Measurements from ENCODE around the gene PSMC1.
A peak's percentile ranks its signal among the peaks of the same experiment; 100 is the strongest.

Gene PSMC1

DNA sequence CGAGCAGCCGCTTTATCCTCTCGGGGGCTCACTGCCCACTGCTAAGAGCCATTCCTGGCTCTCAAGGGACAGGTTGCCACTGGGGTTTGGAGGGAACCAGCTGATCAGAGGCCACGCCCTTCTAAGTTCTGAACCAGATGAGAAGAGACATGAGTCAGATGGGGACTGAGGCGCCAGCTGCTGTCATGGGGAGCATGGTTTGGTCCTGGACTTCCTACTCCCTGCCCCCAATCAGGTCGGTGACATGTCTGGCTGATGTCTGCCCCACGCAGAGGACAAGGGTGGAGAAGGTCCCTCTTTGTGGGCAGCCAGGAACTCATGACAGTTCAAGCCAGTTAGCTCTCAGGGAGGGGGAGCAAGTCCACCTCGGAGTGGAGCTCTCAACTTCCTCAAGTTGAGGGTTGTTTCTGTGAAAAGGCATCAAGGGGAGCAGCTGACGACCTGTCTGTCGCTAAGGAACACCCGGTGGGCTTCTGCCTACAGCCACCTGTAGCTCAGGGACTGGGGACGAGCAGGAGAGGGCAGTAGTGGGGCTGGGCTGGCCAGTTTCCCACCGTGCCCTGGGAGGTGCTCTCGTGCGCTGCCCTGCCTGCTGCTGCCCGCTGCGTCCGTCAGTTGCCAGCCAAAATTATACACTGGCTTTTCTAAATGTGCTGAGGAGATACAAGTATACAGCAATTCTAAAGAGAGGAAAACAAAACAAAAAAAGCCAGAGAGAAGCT, 20.5 kb downstream of the PSMC1 start:
- TF ChIP-seq CTCF (IDR thresholded peaks at IDR 0.05; ENCODE audit: low read depth, low read length): no peak

DNA sequence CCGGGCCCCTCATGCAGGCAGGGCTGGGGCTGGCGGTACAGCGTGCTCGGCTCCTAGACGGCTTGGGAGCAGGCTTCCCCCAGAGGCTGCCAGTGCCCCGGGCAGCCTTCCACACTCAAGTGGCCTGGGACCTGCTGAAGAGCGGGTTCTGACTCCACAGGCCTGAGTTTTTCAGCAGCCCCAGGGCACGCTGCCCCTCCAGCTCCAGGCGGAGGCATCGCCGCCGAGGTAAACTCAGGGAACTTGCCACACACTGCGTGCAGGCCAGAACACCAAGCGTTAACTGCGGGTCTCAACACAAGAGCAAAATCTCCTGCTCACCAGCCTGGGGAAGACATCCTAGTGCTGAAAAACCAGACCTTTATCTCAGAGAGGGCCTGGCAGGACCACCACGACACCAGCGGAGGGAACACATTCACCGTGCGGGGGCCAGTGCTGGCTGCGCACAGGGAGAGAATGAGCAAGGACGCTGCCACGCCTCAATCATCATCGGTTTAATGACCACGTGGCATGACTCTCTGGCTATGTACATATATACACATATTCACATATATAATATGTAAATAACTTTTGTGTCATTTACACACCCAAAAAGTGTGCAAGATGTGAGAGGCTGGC, 21.3 kb downstream of the PSMC1 start:
- no peak for TF ChIP-seq CTCF (IDR thresholded peaks at IDR 0.05; ENCODE audit: low read depth, low read length)
- no peak overlapping the region for H3K4me3 ChIP-seq (ENCODE audit: low read depth, low read length)

More for the DNA sequence above, 20.5 kb downstream of the PSMC1 start:
- H3K4me3 ChIP-seq (ENCODE audit: low read depth, low read length): no peak overlapping the region

DNA sequence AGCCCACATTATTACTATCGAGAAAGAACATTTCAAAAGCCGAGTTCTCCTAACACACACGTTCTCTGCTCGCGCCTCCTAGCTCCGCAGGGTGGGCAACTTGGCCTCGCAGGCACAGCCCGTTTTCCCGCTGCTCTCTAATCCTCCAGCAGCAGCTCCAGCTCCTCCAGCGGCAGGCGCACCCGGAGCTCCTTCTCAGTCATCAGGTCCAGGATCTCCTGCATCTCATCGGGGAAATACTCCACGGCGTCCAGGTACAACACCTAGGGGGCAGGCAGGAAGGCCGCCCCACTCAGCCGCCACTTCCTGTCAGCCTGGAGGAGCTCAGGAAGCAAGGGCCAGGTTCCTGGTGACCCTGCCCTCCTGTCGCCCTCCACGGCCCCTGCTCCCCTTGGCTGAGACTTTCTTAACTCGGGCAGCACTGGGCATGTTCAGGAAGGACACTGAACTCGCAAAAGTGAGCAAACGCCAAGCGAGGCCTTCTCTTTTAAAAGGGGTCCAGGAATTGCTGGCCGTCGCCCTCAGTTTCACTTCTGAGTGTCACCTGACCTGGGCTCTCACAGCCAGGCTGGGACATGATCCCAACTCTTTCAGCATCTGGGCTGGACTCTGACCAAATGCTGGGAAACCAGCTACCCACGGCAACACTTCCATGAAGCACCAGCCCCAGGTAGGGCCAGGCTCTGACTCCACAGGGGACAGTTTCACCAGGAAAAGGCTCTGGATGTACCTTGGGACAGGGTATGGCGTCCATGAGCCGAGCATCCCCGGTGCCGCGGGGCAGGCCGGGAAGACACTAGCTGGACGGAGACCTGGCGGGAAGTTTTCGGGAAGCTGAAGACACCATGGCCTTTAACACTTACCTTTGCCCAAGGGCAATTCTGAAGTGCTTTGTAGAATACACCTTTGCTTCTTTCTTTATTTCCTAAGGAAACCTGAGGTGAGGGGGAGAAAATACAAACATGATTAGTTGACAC, 22.1 kb downstream of the PSMC1 start:
- H3K4me3 ChIP-seq (ENCODE audit: low read depth, low read length): no peak overlapping the region
- no peak for TF ChIP-seq CTCF (IDR thresholded peaks at IDR 0.05; ENCODE audit: low read depth, low read length)

DNA sequence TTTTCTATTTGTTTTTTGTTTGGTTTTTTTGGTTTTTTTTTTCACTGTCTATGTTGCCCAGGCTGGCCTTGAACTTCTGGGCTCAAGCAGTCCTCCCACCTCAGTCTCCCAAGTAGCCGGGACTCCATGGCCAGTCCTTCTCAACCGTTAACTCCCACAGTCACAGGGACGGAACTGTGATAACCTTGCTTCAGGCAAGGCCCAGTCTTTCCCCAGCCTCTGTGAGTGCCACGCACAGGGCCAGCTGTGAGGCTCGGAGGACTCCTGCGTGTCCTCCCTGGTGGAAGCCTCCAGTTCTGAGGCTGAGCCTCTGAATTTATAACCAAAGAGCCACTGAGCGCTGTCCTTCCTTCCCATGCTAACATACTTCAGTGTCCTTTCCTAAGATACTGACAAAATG, 23.7 kb downstream of the PSMC1 start:
- TF ChIP-seq CTCF (IDR thresholded peaks at IDR 0.05; ENCODE audit: low read depth, low read length): no peak
- H3K4me3 ChIP-seq (ENCODE audit: low read depth, low read length): no peak overlapping the region

DNA sequence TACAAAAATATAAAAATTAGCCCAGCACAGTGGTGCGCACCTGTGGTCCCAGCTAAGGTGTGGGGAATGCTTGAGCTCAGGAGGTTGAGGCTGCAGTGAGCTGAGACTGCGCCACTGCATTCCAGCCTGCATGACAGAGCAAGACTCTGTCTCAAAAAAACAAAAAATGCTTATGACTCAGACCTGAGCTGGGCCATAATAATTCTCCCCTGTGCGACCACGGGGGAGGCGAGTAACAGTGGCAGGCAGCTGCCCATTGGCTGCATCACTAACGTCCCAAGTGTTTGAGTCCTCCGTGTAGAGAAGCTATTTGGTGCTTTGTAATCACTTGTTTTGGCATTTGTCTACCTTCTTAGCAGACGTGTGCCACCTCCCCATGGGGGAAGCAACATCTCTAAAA, 24.9 kb downstream of the PSMC1 start:
- H3K4me3 ChIP-seq (ENCODE audit: low read depth, low read length): peak overlapping the region; percentile 7; the same call in 1 of the 2 replicates
- no peak for TF ChIP-seq CTCF (IDR thresholded peaks at IDR 0.05; ENCODE audit: low read depth, low read length)

DNA sequence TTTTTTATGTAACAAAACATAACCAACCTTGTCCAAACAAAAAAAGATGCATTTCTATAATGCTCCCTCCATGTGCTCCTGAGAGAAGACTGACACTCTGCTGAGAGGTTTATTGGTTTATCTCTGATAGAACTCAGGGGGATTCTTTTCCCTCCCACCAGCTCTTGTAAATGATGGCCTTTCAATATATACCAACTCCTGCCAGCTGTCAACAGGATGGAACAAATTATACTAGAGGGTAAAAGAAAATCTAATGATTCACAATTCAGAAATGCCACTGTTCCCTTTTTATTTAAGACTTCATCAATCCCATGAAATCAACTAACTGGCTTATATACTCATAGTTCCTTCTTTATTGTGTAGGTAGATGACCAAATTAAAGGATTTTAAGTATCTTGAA, 25.4 kb downstream of the PSMC1 start:
- no peak for TF ChIP-seq CTCF (IDR thresholded peaks at IDR 0.05; ENCODE audit: low read depth, low read length)
- peak overlapping the region; percentile 7; the same call in 1 of the 2 replicates for H3K4me3 ChIP-seq (ENCODE audit: low read depth, low read length)

Data from WI38 (cell line).